DND-41 (cell line): ENCODE data around the gene MBOAT1.

Source experiments
- CTCF ChIP-seq: IDR thresholded peaks from 2 replicates; pipeline ENCODE4 v1.5.1; 2012; ENCODE audit warnings: borderline replicate concordance, low read length, moderate library complexity, mild to moderate bottlenecking; ENCODE audit not compliant: poor library complexity, severe bottlenecking; ENCODE audit errors: extremely low read depth
- EZH2 ChIP-seq: IDR thresholded peaks from 3 replicates; pipeline ENCODE4 v1.6.1; 2012; ENCODE audit warnings: borderline replicate concordance, low read depth, mild to moderate bottlenecking, moderate library complexity, low read length, inconsistent platforms; ENCODE audit not compliant: severe bottlenecking

GRCh38 chr6:20180935-20181334 lies 31.3 kb downstream of the MBOAT1 start:
- TF ChIP-seq CTCF: no peak
- TF ChIP-seq EZH2: no peak
